HS-5 (cell line): Measurements from ENCODE around the gene CDHR2.
"Not testable (repeated sequence)": the region's sequence is repeated elsewhere in the genome, so short reads cannot be mapped to it uniquely, and the experiment has no call there.

Experiments
- DNase-seq: peaks from one replicate; pipeline ENCODE4 v3.0.0-alpha.2; 2012; ENCODE audit warnings: low read depth

Gene CDHR2

DNA sequence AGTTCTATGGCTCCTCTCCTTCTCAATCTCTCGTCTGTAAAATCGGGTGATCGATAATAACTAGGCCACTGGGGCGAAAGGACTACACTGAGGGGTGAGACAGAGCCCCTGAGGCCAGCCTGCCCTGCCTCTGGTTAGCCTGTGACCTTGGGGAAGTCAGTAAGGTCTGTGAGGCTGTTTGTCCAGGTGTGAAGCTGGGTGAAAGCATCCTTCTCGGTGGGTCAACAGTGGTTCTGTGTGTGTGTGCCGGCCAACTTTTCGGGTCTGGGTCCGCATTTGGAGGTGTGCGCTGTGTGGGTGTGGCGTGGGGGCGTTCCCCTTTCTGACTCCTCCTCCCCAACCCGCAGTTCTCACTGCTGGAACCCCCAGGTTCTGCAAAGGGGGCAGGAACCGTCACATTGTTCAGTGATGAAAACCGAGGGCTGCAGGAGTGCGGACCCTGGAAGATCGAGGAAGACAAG, 7.0 kb upstream of the CDHR2 start:
- DNase-seq: no peak

DNA sequence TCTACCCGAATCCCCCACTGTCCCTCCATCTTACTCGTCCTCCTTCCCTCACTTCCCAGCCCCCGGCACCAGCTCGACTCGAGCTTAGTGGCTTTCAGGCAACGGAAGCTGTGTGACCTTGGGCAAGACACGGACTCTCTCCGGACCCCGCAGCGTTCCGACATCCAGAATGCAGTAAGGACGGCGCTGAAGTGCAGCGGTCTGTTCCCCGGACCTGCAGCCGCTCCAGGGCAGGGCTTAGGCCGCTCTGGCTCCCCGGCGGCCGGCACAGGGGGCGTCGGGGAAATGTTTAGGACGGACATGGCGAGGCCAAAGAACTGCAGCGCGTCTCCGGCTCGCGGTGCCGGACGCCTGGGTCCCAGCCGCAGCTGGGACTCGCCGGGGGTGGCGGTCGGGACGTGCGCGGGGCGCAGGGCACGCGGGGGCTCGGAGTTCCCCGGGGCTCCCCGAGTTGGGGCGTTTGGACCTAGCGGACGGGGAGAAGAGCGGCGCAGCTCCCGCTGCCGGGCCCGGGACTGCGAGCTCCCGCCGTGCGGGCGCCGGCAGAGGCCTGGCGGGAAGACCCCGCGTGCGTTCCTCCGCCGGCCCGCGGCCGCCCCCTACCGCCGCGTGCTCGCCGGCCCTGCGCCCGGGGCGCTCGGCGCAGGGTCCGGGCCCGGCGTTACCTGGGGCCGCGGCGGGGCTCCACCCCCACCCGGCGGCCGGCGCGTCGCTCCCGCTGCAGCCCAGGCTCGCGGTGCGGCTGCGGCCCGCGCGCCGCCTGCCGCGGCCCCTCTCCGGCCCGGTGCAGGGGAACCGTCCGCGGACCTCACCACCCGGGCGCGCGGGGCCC, 6.3 kb upstream of the CDHR2 start:
- no peak for DNase-seq

DNA sequence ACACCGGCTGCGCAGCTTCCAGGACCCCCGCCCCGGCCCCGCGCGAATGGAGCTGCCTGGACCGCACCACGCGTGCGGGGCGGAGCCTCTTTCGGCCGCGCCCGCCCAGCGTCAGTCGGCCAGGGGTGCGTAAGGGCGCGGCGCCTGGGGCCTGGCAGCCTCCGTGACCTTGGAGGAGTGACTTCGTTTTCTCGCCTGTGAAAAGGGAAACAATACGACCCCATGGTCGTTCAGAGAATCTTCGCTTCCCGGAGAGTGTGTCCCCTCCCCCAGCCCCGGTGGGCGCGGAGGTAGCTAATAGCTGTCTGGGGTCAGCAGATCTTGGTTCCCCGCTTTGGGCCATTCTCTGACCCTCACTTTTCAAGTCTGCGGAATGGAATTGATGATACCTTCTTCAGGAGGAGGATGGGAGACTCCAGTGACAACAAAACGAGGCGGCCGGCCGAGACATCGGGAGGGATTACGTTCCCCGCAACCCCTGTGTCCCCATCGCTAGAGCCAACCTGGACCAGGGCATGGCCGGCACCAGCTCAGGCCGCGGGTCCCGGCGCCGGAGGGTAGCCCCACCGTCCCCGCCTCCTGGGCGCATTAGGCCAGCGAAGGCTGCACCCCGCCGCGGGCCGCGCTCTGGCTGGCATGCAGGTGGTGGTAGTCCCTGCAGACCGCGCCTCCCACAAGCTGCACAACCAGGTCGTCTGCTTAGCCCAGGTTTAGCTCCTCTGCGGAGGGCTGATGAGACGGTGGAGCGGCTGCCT, 5.5 kb upstream of the CDHR2 start:
- DNase-seq: no peak

DNA sequence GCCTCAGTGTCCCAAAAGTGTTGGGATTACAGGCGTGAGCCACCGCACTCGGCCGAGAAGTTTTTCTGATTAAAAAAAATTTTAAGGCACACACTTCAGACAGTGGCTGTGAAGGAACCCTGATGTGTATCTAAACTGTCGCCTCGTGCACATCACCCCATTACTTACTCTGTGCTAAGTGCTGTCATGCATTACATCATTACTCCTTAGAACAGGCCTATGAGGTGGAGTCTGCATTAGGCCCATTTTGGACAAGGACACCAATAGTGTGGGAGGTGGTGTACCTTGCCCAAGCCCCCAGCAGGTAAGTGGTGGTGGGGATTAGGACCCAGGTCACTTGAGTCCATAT, 3.8 kb upstream of the CDHR2 start:
- no peak for DNase-seq

DNA sequence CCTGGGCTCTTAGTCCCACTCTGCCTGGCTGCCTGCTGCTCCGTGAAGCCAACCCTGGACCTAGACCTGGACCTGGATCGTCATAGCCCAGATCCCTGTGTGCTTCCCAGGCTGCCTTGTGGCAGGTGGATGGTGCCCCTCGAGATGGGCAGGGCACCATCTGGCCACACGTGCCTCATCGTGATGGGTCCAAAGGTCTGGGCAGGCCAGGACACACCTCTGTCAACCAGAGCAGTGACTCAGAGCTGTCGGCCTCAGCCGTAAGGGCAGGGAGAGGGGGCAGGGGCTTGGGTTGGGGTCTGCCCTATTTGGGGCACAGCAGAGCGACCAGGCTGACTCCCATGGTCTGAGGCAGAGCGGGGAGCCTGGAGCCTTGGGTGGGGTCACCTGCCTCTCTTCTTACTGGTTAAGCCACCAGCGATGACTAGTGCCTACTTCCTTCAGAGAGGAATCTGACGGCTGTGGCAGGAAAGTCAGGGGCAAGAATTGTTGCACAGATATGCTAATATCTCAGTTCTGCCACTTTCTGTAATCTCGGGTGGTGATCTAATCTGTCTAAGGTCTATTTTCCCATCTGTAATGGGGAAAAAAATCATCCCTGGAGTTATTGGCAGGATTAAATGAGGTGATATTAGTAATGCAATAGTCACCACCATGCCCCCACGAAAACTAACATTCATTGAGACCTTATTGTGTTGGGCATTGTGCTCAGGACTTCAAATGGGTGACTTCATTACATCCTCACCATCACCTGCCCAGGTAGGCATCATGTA, 3.2 kb upstream of the CDHR2 start:
- no peak for DNase-seq

DNA sequence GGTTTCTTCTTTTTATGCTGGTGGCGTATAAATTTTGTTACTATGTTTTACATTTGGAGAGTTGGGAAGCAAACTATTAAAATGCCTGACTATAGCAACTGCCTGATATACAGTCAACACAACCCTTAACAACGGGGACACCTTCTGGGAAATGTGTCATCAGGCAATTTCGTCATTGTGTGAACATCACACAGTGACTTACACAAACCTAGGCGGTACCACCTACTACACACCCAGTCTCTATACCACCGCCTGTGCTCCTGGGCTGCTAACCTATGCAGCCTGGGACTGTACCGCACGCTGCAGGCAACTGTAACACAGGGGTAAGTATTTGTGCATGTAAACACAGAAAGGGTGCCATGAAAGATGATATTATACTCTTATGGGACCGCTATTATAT, 1.3 kb upstream of the CDHR2 start:
- DNase-seq: no peak

DNA sequence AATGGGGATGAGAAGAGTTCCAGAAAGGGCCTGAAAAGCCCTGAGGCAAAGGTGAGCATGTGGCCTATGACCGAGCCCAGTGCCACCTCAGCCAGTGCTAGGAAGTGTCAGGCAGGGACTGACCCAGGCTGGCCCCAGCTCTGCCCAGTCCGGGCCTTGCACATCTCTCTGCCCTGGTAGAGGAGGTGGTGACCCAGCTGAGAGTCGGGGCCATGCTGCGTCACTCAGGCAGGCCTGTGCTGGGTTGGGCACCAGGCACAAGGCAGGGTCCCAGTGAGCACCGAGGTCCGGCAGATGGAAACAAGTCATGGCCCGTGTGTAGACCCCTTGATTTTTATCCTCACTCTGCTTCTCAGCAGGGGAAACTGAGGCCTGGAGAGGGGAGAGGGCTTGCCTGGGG, 729 bp downstream of the CDHR2 start:
- no peak for DNase-seq

DNA sequence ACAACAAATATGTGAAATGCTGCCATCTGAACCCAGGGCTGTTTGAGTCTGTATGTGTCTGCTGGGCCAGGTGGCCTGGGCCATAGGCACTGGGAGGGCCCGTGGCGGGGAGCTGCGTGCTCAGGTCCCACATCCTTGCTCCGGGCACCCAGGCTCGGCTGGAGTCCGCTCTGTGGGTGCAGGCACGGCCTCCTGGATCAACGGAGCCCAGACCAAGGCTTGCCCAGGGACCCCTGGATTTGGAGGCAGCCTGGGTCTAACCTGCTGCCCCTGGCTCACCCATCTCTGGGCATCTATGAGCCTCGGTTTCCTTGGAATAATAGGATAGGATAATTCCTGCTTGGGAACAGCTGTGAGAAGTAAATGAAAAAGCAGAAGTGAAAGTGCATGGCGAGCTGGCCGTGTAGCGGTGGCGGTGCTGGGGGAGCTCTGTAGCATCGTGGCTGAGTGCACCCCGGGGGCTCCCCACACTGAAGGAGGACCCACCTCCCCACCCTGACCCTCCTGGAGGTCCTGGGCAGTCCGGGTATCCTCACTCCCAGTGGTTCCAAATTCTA, 1.2 kb downstream of the CDHR2 start:
- DNase-seq: no peak

DNA sequence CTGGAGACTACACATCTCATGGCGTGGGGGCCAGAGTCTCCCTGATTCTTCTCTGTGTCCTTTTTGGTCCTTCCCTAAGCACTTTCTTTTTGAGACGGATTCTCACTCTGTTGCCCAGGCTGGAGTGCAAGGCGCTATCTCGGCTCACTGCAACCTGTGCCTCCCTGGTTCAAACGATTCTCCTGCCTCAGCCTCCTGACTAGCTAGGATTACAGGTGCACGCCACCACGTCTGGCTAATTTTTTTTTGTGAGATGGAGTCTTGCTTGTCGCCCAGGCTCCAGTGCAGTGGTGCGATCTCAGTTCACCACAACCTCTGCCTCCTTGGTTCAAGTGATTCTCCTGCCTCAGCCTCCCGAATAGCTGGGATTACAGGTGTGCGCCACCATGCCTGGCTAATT, 1.8 kb downstream of the CDHR2 start:
- not testable (repeated sequence) for DNase-seq

DNA sequence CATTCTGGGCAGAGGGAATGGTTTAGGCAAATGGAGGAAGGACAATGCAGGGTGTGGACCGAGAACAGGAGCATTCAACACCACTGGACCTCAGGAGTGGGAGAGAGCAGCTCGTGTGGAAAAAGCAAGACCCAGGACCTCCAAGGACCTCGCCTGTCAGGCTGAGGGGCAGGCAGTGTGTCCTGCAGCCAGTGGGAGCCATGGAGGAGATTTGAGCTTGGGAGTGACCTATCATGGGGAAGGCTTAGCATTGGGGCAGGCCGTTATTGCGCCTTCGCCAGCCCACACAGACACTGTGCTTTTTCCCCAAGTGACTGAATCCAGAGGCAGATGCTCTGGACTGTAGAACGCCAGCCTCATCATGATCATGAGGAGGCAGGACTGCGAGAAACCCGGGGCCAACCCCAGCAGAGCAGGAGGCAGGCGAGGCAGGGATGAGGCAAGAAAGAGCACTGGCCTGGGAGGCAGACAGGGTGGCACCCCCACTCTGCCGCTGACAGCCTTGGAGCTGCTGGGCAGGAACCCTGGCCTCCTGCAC, 3.3 kb downstream of the CDHR2 start:
- no peak for DNase-seq

DNA sequence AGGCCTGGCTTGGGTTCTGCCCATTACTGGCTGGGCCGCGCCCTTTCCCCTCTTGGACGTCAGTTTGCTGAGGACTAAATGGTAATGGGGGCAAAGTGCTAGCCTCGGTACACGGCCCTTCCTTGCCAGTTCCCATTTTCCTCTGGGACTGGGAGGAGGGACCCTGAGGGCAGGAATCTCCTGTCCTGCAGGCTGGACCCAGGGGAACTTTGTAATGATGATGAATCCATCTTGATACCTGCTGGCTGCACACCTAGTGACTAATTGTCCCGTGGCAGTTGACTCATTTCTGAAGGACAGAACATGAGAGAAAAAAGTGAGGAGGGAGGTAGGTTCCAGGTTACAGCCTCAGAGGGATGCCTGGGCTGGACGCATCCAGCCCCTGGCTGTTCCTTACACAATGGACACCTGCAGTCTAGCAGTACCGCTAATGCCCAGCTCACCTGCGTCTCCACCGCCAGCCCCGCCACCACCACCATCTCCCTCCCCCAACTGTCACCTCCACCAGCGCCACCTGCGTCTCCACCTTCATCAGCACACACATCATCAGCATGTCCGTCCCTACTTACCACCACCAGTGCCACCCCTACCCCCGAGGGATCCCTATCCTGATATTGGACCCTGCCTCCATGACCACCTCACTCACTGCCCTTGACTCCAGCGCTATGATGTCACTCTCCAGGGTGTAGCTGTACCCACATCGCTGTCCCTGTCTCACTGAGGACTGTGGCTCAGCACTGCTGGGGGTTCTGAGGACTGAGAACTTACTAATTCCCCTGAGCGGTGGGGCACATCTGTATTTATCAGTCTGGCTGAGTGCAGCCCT, 4.3 kb downstream of the CDHR2 start:
- DNase-seq: no peak

DNA sequence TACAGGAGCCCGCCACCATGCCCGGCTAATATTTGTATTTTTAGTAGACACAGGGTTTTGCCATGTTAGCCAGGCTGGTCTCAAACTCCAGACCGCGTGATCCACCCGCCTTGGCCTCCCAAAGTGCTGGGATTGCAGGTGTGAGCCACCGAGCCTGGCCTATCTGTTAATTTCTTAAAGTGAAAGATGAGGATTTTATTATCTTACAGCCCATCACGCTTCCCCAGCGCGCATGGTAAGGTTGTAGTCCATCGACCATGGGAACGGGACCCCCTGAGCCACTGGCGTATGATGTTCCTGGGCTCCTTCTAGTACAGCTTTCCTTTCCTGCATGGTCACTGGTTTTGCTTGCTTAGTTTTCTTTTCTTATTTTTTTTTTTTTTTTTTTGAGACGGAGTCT, 8.7 kb downstream of the CDHR2 start:
- no peak for DNase-seq

DNA sequence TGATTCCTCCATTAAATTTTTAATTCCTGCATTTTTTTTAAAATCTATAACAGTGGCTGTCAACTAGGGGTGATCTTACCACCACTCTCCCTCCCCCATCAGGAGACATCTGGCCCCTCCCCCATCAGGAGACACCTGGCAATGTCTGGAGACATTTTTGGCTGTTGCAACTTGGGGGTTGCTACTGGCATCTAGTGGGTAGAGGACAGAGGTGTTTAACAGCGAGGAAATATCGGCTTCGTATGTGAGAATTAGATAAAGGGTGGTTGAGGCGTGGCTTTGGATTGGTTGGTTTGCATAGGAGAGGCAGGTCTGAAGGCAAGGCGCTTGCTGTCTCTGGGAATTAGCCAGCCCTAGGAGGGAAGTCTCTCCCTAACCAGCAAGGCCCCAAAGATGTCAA, 10.5 kb downstream of the CDHR2 start:
- DNase-seq: no peak

DNA sequence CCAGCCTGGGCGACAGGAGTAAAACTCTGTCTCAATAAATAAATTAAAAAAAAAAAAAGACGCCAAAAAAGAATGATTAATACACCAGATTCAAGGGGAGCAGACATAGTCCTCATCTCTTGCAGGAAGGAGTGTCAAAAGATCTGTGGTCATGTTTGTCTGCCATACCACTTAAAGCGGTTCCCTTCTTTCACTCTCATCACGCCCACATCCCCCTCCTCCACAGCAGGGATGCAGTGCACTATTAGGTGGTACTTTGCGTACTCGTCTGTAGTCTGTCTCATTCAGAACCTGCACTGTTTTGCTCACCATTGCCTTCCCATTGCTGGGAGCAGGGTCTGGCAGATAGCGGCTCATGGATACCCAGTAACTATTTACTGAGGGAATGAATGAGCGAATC, 11.2 kb downstream of the CDHR2 start:
- no peak for DNase-seq

DNA sequence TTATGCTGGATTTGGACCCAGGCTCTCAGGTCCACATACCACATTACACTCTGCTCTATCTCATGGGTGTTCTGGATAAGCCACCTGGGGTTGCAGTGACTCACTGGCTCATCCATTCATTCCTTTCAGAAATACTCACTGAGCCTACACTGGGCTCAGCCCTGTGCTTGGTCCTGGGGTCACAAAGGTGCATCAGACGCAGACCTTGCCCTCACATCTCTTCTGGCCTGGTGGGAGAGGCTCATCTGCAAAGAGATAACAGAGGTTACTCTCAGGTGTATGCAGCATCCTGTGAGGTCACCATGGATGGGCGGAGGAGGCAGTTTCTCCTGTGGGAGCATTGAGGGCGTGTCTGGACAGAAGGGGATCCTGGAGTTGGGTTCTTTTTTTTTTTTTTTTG, 12.1 kb downstream of the CDHR2 start:
- no peak for DNase-seq

DNA sequence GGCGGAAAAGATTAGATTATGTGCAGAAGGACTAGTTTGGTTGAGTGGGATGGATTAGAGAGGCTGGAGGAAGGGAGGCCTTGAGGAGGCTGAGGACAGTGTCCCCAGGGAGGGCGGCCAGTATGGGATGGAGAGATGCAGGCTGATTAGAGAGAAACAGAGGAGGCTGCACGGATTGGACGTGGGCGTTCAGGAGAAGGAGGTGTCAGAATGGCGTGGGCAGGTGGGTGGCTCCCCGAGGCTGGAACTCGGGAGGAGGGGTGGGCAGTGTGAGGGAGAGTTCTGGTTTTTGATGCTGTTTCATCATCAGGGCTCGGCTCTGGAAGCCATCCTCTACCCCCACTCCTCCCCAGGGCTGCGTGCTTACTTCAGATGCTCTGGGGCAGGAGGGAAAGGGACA, 13.0 kb downstream of the CDHR2 start:
- DNase-seq: no peak

DNA sequence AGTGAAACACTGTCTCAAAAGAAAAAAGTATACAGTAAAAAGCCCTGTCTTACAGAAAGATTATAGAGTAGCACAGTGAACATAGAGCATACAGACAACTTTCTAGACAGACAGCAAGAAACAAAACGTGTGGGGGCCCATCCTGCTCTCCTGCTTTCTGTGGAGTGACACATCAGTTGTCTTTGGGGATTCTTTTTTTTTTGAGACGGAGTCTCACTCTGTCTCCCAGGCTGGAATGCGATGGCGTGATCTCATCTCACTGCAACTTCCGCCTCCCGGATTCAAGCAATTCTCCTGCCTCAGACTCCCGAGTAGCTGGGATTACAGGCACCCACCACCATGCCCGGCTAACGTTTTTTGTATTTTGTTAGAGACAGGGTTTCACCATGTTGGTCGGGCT, 14.9 kb downstream of the CDHR2 start:
- no peak for DNase-seq

DNA sequence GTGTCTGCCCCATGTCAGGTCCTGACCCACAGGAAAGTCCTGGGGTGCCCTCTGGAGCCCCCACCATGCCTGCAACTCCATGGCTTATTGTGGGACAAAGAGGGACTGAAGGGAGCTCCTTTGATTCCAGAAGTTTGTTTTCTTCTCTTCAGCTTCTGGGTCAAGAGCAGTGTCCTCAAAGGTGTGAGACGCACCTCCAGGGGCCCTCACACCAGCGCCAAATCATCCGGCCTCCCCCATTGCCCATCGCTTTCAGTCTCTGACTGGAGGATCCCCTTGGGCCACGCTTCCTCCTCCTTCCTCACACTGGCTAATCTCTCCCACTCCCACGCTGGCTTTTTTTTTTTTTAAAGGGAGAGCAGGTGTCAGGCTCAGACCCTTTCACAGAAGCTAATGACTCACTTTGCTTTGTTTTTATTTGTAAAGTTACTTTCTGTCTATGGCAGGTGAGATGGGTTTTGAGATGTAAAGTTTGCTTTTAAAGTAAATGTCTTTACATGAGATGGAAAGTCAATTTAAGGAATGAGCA, 16.7 kb downstream of the CDHR2 start:
- no peak for DNase-seq

DNA sequence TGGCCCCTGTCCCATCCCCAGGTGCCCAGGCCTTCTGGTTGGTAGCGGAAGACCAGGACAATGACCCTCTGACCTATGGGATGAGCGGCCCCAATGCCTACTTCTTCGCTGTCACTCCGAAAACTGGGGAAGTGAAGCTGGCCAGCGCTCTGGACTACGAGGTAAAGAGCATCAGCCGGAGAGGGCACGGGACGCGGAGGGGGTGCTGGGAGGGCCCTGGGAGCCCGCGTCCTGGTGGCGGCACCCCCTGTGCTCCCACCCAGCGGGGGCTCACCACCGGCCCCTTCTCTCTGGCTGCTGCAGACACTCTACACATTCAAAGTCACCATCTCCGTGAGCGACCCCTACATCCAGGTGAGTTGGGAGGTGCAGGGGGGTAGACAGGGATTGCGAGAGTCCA, 19.5 kb downstream of the CDHR2 start:
- DNase-seq: no peak

DNA sequence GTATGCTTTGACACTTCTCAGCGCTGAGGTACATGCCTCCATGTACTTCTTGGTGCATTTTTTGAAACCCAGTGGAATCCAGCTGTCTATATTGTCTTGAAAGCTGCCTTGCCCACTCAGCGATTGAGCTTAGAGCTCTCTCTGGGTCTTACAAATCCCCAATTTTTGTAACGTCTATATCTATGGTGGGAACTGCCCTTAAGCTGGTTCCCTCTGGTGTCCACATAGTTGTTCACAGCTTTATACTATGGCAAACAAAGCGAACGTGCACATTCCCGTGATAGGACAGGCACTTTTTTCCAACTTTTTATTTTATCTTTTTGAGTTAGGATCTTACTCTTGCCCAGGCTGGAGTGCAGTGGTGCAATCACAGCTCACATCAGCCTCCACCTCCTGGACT, 20.9 kb downstream of the CDHR2 start:
- no peak for DNase-seq
